OCI-LY3 (cell line): ENCODE results near the gene MACROD1.

Experiments used
- CTCF ChIP-seq: fragments of 200-600, 300-600 bp; sonication (generic); IDR thresholded peaks from 2 replicates; pipeline ENCODE4 v1.5.1; 2014; ENCODE audit warnings: antibody characterized with exemption, low read length, low read depth
- EZH2phosphoT487 ChIP-seq: fragments of 200-600 bp; shearing (Covaris generic); IDR thresholded peaks from 2 replicates; pipeline ENCODE4 v1.6.1; 2018; ENCODE audit warnings: antibody characterized with exemption, mixed run types, low read depth

- TF ChIP-seq CTCF, result no peak
- no peak for TF ChIP-seq EZH2phosphoT487
Observed at GRCh38 chr11:63993993-63994392, 171.9 kb downstream of the MACROD1 start.
